GM23338 (cell line): ENCODE data around the gene PIR. TPM values are rescaled to one million over a fixed set of nuclear protein-coding genes. Genes with fewer than 3 reads are reported as not detected.

Source experiments
- ATAC-seq: fragments of 200-7000 bp; cut with Tn5 transposase; 3 replicates; pipeline ENCODE4 v1.9.1; 2020
- DNase-seq: peaks from one replicate; pipeline ENCODE4 v3.0.0-alpha.2; 2015; ENCODE audit warnings: low spot score
- H2AFZ ChIP-seq: fragments of 200-600 bp; sonication (generic); 2 replicates; pipeline ENCODE4 v1.8.0; 2016; ENCODE audit warnings: antibody characterized with exemption, mild to moderate bottlenecking, moderate library complexity
- H3F3A ChIP-seq: fragments of 200-600 bp; sonication (generic); replicated peaks from 2 replicates; pipeline ENCODE4 v1.8.0; 2017; ENCODE audit warnings: antibody characterized with exemption, mixed run types, low read depth
- H3K27ac ChIP-seq: fragments of 200-600 bp; sonication (generic); 2 replicates; pipeline ENCODE4 v1.6.1; 2016; ENCODE audit warnings: low read depth
- H3K27me3 ChIP-seq: fragments of 200-600 bp; sonication (generic); 2 replicates; pipeline ENCODE4 v1.8.0; 2016; ENCODE audit warnings: mild to moderate bottlenecking, mixed run types, moderate library complexity; ENCODE audit not compliant: insufficient read depth
- H3K36me3 ChIP-seq: fragments of 200-600 bp; sonication (generic); 2 replicates; pipeline ENCODE4 v1.8.0; 2016; ENCODE audit warnings: mild to moderate bottlenecking; ENCODE audit not compliant: insufficient read depth
- H3K4me1 ChIP-seq: fragments of 200-600 bp; sonication (generic); 2 replicates; pipeline ENCODE4 v1.8.0; 2016; ENCODE audit warnings: mild to moderate bottlenecking, moderate library complexity; ENCODE audit not compliant: insufficient read depth
- H3K4me2 ChIP-seq: fragments of 200-600 bp; sonication (generic); 2 replicates; pipeline ENCODE4 v1.7.1; 2017; ENCODE audit warnings: mixed run types
- H3K4me3 ChIP-seq: fragments of 200-600 bp; sonication (generic); 2 replicates; pipeline ENCODE4 v1.6.1; 2016; ENCODE audit warnings: mixed run types
- H3K79me2 ChIP-seq: fragments of 200-600 bp; sonication (generic); replicated peaks from 2 replicates; pipeline ENCODE4 v1.8.0; 2017; ENCODE audit warnings: mild to moderate bottlenecking; ENCODE audit not compliant: insufficient read depth
- H3K9me2 ChIP-seq: fragments of 200-600 bp; sonication (generic); 2 replicates; pipeline ENCODE4 v1.8.0; 2017; ENCODE audit not compliant: insufficient read depth
- H4K20me1 ChIP-seq: fragments of 200-600 bp; sonication (generic); replicated peaks from 2 replicates; pipeline ENCODE4 v1.8.0; 2017; ENCODE audit warnings: mild to moderate bottlenecking; ENCODE audit not compliant: insufficient read depth
- H3K27ac Mint-ChIP-seq: 2 replicates; pipeline ENCODE4 v1.8.0; 2020; ENCODE audit warnings: inconsistent platforms, mild to moderate bottlenecking, moderate library complexity, mixed read lengths
- H3K27me3 Mint-ChIP-seq: 3 replicates; pipeline ENCODE4 v1.8.0; 2022; ENCODE audit warnings: low read depth, mild to moderate bottlenecking, moderate library complexity, mixed read lengths, inconsistent platforms; ENCODE audit not compliant: insufficient read depth, poor library complexity
- H3K36me3 Mint-ChIP-seq: 3 replicates; pipeline ENCODE4 v1.8.0; 2021; ENCODE audit warnings: low read depth, mild to moderate bottlenecking, inconsistent platforms, moderate library complexity, mixed read lengths
- H3K4me1 Mint-ChIP-seq: 3 replicates; pipeline ENCODE4 v1.8.0; 2020; ENCODE audit warnings: mild to moderate bottlenecking, inconsistent platforms, mixed read lengths
- H3K4me3 Mint-ChIP-seq: 3 replicates; pipeline ENCODE4 v1.8.0; 2021; ENCODE audit warnings: moderate library complexity, mild to moderate bottlenecking, inconsistent platforms, mixed read lengths
- H3K9me3 Mint-ChIP-seq: 3 replicates; pipeline ENCODE4 v1.8.0; 2020; ENCODE audit warnings: moderate library complexity, mild to moderate bottlenecking, inconsistent platforms, mixed read lengths
- EZH2phosphoT487 ChIP-seq: fragments of 200-600 bp; sonication (generic); IDR thresholded peaks from one replicate; pipeline ENCODE4 v1.8.1; 2018; ENCODE audit warnings: antibody characterized with exemption; ENCODE audit not compliant: unreplicated experiment
- POLR2AphosphoS5 ChIP-seq: IDR thresholded peaks from 2 replicates; pipeline ENCODE4 v1.6.1; 2016; ENCODE audit warnings: antibody characterized with exemption, low read depth
- ZNF114 ChIP-seq: fragments of 250-450 bp; sonication (Bioruptor Pico); IDR thresholded peaks from 2 replicates; pipeline ENCODE4 v1.5.0; 2020; ENCODE audit warnings: mild to moderate bottlenecking, moderate library complexity
- ZNF331 ChIP-seq: fragments of 250-450 bp; sonication (Bioruptor Pico); IDR thresholded peaks from 2 replicates; pipeline ENCODE4 v1.5.0; 2020; ENCODE audit warnings: low read depth, mild to moderate bottlenecking, moderate library complexity
- ZNF462 ChIP-seq: fragments of 250-450 bp; sonication (Bioruptor Pico); IDR thresholded peaks from 2 replicates; pipeline ENCODE4 v1.5.0; 2020; ENCODE audit warnings: mild to moderate bottlenecking, moderate library complexity
- polyA plus RNA-seq: library from polyadenylated mRNA; unstranded; fragments of >200 nt; fragmentation: Nextera tagmentation; extraction: Ambion mirVana; gene quantifications from 2 replicates; pipeline ENCODE4 v1.2.1, GENCODE V29; 2016
- total RNA-seq: library from RNA; depleted of rRNA; stranded (reverse); fragments of >200 nt; shearing (Covaris generic); gene quantifications from 2 replicates; pipeline ENCODE4 v1.2.3, GENCODE V29; 2014

PIR gene
- total and polyA plus RNA-seq, 2 experiments from 2014 or later: 13.1 to 25.2 TPM

- no peak for TF ChIP-seq POLR2AphosphoS5
- no peak for TF ChIP-seq ZNF114
- Mint-ChIP-seq H3K27me3 (peaks cover 2% of the 10 kb centered on the region), H3K27ac (no peak overlapping the region), H3K36me3 (no peaks in the 10 kb centered on the region), H3K9me3 (no peaks in the 10 kb centered on the region), H3K4me3 (no peak overlapping the region), H3K4me1 (no peaks in the 10 kb centered on the region)
- H3K4me3 ChIP-seq: no peak overlapping the region
- no peaks in the 10 kb centered on the region for H3K36me3 ChIP-seq
- H3K4me2 ChIP-seq: no peak overlapping the region
- H3F3A ChIP-seq: no peaks in the 10 kb centered on the region
- ATAC-seq: no peak; the same call in 2 of the 3 replicates
- peak; percentile 12 for DNase-seq
- no peaks in the 10 kb centered on the region for H4K20me1 ChIP-seq
- no peak overlapping the region for H3K27ac ChIP-seq
- no peaks in the 10 kb centered on the region for H3K27me3 ChIP-seq
- no peaks in the 10 kb centered on the region for H3K4me1 ChIP-seq
- 0 out of 2 replicates have a peak overlapping the region, but pooled peaks have one; percentile 14 for H2AFZ ChIP-seq
- H3K79me2 ChIP-seq: no peaks in the 10 kb centered on the region
- no peaks in the 10 kb centered on the region for H3K9me2 ChIP-seq
Measured at GRCh38 chrX:15530318-15530717, 37.2 kb upstream of the PIR start.

DNA sequence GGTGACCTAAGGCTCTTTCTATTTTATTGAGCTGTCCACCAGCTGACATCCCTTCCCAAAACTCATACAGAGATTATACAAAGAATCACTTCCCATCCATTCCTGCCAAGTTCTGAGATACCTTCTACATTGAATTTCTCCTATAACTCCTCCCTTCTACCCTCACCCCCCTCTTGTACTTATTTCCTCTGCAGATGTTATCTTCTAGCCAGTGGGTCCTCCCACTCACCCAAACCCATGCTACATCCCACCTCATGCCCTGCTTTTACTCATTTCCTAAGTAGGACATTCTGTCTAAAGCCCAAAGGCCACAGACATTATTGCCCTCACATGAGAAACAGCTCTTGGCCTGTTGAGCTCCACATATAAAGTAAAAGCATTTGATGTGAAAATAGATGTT is 36.0 kb upstream of the PIR start:
- Histone ChIP-seq H3K27ac (no peak overlapping the region), H3K9me2 (no peaks in the 10 kb centered on the region), H3K36me3 (no peaks in the 10 kb centered on the region), H3K4me2 (no peak overlapping the region), H3K4me3 (no peak overlapping the region), H4K20me1 (no peaks in the 10 kb centered on the region), H3F3A (no peaks in the 10 kb centered on the region), H3K79me2 (no peaks in the 10 kb centered on the region), H3K27me3 (no peaks in the 10 kb centered on the region), H3K4me1 (no peaks in the 10 kb centered on the region), H2AFZ (no peak overlapping the region)
- Mint-ChIP-seq H3K27ac (no peak overlapping the region), H3K4me1 (no peaks in the 10 kb centered on the region), H3K27me3 (peaks cover 2% of the 10 kb centered on the region), H3K36me3 (no peaks in the 10 kb centered on the region), H3K4me3 (no peak overlapping the region), H3K9me3 (no peaks in the 10 kb centered on the region)
- DNase-seq: no peak
- ATAC-seq: no peak
- TF ChIP-seq EZH2phosphoT487 (no peak), ZNF462 (no peak), ZNF331 (CRISPR knock-in tag) (no peak), ZNF114 (no peak)
